Uterus (tissue), 2 donors: ENCODE results near the gene ABCG5.

Experiments
- POLR2A ChIP-seq, 2 donors: fragments of 450-650 bp; IDR thresholded peaks; one replicate each; pipeline ENCODE4 v1.6.1; 2016; ENCODE audit warnings: antibody characterized with exemption in 2 of 2, mild to moderate bottlenecking in 1 of 2, moderate library complexity in 1 of 2
- TF ChIP-seq, protein P1 (sequence below), 4 experiments: fragments of 200-600 bp in 2 of 4; fragments of 450-650 bp in 2 of 4; sonication (generic) in 2 of 4; IDR thresholded peaks; one replicate each; pipeline ENCODE4 v1.5.1; 2016 to 2019; ENCODE audit warnings: antibody characterized with exemption in 4 of 4, mild to moderate bottlenecking in 2 of 4, moderate library complexity in 1 of 4

DNA sequence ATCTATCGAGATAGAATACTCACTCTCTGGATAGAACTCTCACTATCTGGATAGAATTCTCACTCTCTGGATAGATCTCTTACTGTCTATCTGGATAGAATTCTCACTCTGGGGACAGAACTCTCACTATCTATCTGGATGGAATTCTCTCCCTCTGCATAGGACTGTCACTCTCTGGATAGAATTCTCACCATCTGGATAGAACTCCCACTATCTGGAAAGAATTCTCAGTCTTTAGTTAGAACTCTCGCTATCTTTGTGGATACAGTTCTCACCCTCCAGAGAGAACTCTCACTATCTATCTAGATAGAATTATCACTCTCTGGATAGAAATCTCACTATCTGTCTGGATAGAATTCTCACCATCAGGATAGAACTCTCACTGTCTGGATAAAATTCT lies 16.7 kb upstream of the ABCG5 start:
- TF ChIP-seq, protein P1, sequence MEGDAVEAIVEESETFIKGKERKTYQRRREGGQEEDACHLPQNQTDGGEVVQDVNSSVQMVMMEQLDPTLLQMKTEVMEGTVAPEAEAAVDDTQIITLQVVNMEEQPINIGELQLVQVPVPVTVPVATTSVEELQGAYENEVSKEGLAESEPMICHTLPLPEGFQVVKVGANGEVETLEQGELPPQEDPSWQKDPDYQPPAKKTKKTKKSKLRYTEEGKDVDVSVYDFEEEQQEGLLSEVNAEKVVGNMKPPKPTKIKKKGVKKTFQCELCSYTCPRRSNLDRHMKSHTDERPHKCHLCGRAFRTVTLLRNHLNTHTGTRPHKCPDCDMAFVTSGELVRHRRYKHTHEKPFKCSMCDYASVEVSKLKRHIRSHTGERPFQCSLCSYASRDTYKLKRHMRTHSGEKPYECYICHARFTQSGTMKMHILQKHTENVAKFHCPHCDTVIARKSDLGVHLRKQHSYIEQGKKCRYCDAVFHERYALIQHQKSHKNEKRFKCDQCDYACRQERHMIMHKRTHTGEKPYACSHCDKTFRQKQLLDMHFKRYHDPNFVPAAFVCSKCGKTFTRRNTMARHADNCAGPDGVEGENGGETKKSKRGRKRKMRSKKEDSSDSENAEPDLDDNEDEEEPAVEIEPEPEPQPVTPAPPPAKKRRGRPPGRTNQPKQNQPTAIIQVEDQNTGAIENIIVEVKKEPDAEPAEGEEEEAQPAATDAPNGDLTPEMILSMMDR (IDR thresholded peaks at IDR 0.05) = no peak
- no peak for TF ChIP-seq POLR2A (IDR thresholded peaks at IDR 0.05)
